ENCODE measurements around the gene IMMP2L. TPM values are rescaled to one million over a fixed set of nuclear protein-coding genes. Genes with fewer than 3 reads are reported as not detected.

IMMP2L gene
- total RNA-seq, 2 donors from 2014 or later = 10.5 to 17.4 TPM

GRCh38 chr7:111175908-111176441, 386.3 kb downstream of the IMMP2L start:
- Histone ChIP-seq H3K27ac (no peak overlapping the region), H3K4me1 (peaks cover 10% of the 10 kb centered on the region), H3K27me3 (no peaks in the 10 kb centered on the region), H3K36me3 (replicated peaks in 1 of 2; ENCODE audit: insufficient read depth in 1 of 2, low read depth in 2 of 2) (no peaks in the 10 kb centered on the region), H3K4me3 (no peak overlapping the region), H3K9me3 (no peaks in the 10 kb centered on the region)
- WGBS, 2 donors = 85 to 88% methylated on average over 2 of the region's 2 CpGs
- TF ChIP-seq POLR2A (IDR thresholded peaks at IDR 0.05) (no peak), CTCF (IDR thresholded peaks at IDR 0.05) (no peak)
- ATAC-seq (no peak), DNase-seq (no peak)
- intact Hi-C loops (cut with DNase I) = no loop called here

- no peaks in the 10 kb centered on the region for H3K36me3 ChIP-seq (replicated peaks in 1 of 2; ENCODE audit: insufficient read depth in 1 of 2, low read depth in 2 of 2)
- DNase-seq = no peak
- H3K4me1 ChIP-seq = peaks cover 10% of the 10 kb centered on the region
- 20 to 32% methylated on average over 3 of the region's 3 CpGs for WGBS, 2 donors
- no peaks in the 10 kb centered on the region for H3K9me3 ChIP-seq
- intact Hi-C loops (cut with DNase I) = no loop called here
- H3K27ac ChIP-seq = no peak overlapping the region
- no peak overlapping the region for H3K4me3 ChIP-seq
- H3K27me3 ChIP-seq = no peaks in the 10 kb centered on the region
- ATAC-seq = no peak
- TF ChIP-seq POLR2A (IDR thresholded peaks at IDR 0.05) (no peak), CTCF (IDR thresholded peaks at IDR 0.05) (no peak)
Observed at GRCh38 chr7:111174510-111174909, 387.8 kb downstream of the IMMP2L start.

DNA sequence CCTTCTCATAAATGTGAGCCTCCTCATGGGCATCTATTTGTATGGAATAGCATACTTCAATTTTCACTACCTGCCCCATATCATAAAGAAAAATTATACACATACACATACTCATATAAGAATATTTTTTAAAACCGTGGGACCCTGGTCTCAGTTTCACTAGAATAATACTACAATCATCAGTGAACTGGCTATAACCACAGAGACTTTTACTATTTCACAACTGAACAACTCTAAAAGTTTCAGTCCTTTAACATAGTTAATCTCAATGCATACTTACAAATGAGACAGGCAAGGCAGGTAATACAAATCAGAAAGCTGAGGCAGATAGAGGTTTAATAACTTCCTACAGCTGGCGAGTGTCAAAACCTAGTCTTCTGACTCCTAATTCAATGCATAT, 388.3 kb downstream of the IMMP2L start:
- ATAC-seq = no peak
- Histone ChIP-seq H3K4me1 (peaks cover 10% of the 10 kb centered on the region), H3K27me3 (no peaks in the 10 kb centered on the region), H3K36me3 (replicated peaks in 1 of 2; ENCODE audit: insufficient read depth in 1 of 2, low read depth in 2 of 2) (no peaks in the 10 kb centered on the region), H3K27ac (no peak overlapping the region), H3K4me3 (no peak overlapping the region), H3K9me3 (no peaks in the 10 kb centered on the region)
- intact Hi-C loops (cut with DNase I) = no loop called here
- 67 to 71% methylated on average over 2 of the region's 2 CpGs for WGBS, 2 donors
- no peak for DNase-seq
- TF ChIP-seq POLR2A (IDR thresholded peaks at IDR 0.05) = no peak
- TF ChIP-seq CTCF (IDR thresholded peaks at IDR 0.05) = no peak

DNA sequence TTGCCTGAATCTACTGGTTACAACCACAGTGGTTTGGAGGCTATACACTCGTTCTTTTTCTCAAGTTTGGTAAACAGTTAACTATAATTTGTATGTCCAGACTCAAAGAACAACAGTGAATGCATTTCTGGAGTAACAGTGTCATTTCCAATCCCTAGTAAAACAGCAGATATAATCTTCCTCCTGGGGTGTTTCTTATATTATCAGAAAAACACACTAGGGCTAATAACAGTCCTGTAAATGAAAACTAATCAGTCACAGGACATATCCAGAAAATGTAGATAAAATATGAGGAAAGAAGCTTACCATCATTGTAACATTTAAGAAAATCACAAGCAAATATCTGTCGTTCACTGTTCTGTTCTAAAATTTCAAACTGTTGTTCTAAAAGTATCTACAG, 388.8 kb downstream of the IMMP2L start:
- H3K9me3 ChIP-seq = no peaks in the 10 kb centered on the region
- H3K4me3 ChIP-seq = no peak overlapping the region
- peaks cover 10% of the 10 kb centered on the region for H3K4me1 ChIP-seq
- H3K36me3 ChIP-seq (replicated peaks in 1 of 2; ENCODE audit: insufficient read depth in 1 of 2, low read depth in 2 of 2) = no peaks in the 10 kb centered on the region
- no peak overlapping the region for H3K27ac ChIP-seq
- ATAC-seq = no peak
- WGBS, 2 donors = 76 to 77% methylated on average over 2 of the region's 2 CpGs
- no peak for DNase-seq
- intact Hi-C loops (cut with DNase I) = no loop called here
- TF ChIP-seq POLR2A (IDR thresholded peaks at IDR 0.05) = no peak
- no peak for TF ChIP-seq CTCF (IDR thresholded peaks at IDR 0.05)
- no peaks in the 10 kb centered on the region for H3K27me3 ChIP-seq

DNA sequence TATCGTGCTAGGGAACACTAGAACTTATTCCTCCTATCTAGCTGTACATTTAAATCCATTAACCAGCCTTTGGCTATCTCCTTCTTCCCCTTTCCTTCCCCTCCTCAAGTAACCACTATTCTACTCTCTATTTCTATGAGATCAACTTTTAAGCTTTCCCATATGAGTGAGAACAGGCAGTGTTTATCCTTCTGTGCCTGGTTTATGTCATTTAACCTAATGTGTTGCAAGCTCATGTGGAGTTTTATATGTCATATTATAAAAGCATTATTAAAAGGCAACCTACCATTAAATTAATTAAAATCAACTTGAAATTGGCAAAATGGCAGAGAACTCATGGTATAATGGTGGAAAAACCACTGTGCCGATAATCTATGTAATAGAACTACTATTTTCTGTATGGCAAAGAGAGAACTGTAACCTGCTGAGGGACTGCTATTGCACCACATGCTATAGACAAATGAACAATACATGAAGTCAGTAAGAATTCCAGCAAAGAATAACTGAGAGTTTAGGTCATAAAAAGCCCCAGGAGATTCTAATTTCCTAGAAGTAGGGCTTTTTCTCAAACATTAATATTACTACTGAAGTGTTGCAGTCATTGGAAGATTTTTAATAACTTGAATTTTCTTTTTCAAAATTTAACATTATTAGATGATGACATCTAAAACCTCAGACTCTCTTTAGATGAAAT, 389.6 kb downstream of the IMMP2L start:
- ATAC-seq (no peak), DNase-seq (no peak)
- 90 to 91% methylated on average over 2 of the region's 2 CpGs for WGBS, 2 donors
- H3K27ac ChIP-seq = no peak overlapping the region
- H3K27me3 ChIP-seq = no peaks in the 10 kb centered on the region
- intact Hi-C loops (cut with DNase I) = no loop called here
- H3K4me3 ChIP-seq = no peak overlapping the region
- H3K9me3 ChIP-seq = no peaks in the 10 kb centered on the region
- H3K4me1 ChIP-seq = peaks cover 10% of the 10 kb centered on the region
- TF ChIP-seq POLR2A (IDR thresholded peaks at IDR 0.05) (no peak), CTCF (IDR thresholded peaks at IDR 0.05) (no peak)
- H3K36me3 ChIP-seq (replicated peaks in 1 of 2; ENCODE audit: insufficient read depth in 1 of 2, low read depth in 2 of 2) = no peaks in the 10 kb centered on the region

All from body of pancreas (tissue), 4 donors.